Hepatocyte (in vitro differentiated cells): ENCODE measurements around the gene PAN3. TPM values are rescaled to one million over a fixed set of nuclear protein-coding genes. Genes with fewer than 3 reads are reported as not detected.
"Not testable (repeated sequence)": the region's sequence is repeated elsewhere in the genome, so short reads cannot be mapped to it uniquely, and the experiment has no call there.

ENCODE experiments used
- DNase-seq: peaks from one replicate; pipeline ENCODE4 v3.0.0-alpha.2; 2016; ENCODE audit warnings: low spot score
- H2AFZ ChIP-seq: fragments of 200-600 bp; sonication (generic); 2 replicates; pipeline ENCODE4 v1.6.0; 2016; ENCODE audit warnings: antibody characterized with exemption, mild to moderate bottlenecking
- H3K27ac ChIP-seq: fragments of 200-600 bp; sonication (generic); 2 replicates; pipeline ENCODE4 v1.5.1; 2016; ENCODE audit warnings: mild to moderate bottlenecking
- H3K27me3 ChIP-seq: fragments of 200-600 bp; sonication (generic); 2 replicates; pipeline ENCODE4 v1.6.1; 2016
- H3K36me3 ChIP-seq: fragments of 200-600 bp; sonication (generic); replicated peaks from 2 replicates; pipeline ENCODE4 v1.5.1; 2016; ENCODE audit warnings: low read depth; ENCODE audit not compliant: insufficient read depth
- H3K4me1 ChIP-seq: fragments of 200-600 bp; sonication (generic); 2 replicates; pipeline ENCODE4 v1.5.1; 2016; ENCODE audit warnings: mild to moderate bottlenecking, moderate library complexity; ENCODE audit not compliant: insufficient read depth
- H3K4me2 ChIP-seq: fragments of 200-600 bp; sonication (generic); 2 replicates; pipeline ENCODE4 v1.6.0; 2016
- H3K4me3 ChIP-seq: fragments of 200-600 bp; sonication (generic); 2 replicates; pipeline ENCODE4 v1.5.1; 2016; ENCODE audit warnings: mild to moderate bottlenecking
- H3K79me2 ChIP-seq: fragments of 200-600 bp; sonication (generic); 2 replicates; pipeline ENCODE4 v1.6.0; 2017; ENCODE audit warnings: mild to moderate bottlenecking
- H3K9me2 ChIP-seq: fragments of 200-600 bp; sonication (generic); replicated peaks from 2 replicates; pipeline ENCODE4 v1.6.0; 2017; ENCODE audit warnings: mild to moderate bottlenecking; ENCODE audit not compliant: insufficient read depth
- H3K9me3 ChIP-seq: fragments of 200-600 bp; sonication (generic); 2 replicates; pipeline ENCODE4 v1.5.1; 2016; ENCODE audit warnings: low read depth, mild to moderate bottlenecking
- H4K20me1 ChIP-seq: fragments of 200-600 bp; sonication (generic); 2 replicates; pipeline ENCODE4 v1.6.0; 2016; ENCODE audit warnings: mild to moderate bottlenecking; ENCODE audit not compliant: insufficient read depth, poor library complexity, severe bottlenecking
- CTCF ChIP-seq: fragments of 200-600 bp; sonication (generic); IDR thresholded peaks from 2 replicates; pipeline ENCODE4 v1.5.1; 2016; ENCODE audit warnings: antibody characterized with exemption, mild to moderate bottlenecking; ENCODE audit not compliant: poor library complexity
- EZH2 ChIP-seq: fragments of 200-600 bp; sonication (generic); IDR thresholded peaks from 2 replicates; pipeline ENCODE4 v1.6.1; 2016; ENCODE audit warnings: antibody characterized with exemption, mild to moderate bottlenecking, borderline replicate concordance
- EZH2phosphoT487 ChIP-seq: fragments of 200-600 bp; sonication (generic); IDR thresholded peaks from one replicate; pipeline ENCODE4 v1.6.1; 2018; ENCODE audit warnings: antibody characterized with exemption, mild to moderate bottlenecking, low read depth, moderate library complexity; ENCODE audit not compliant: unreplicated experiment, severe bottlenecking
- WGBS: methylation state at CpG from one replicate; pipeline ENCODE4 v1.1.6; 2016; ENCODE audit warnings: low lambda C conversion rate; ENCODE audit errors: missing lambda C conversion rate; 5-methylcytosine and 5-hydroxymethylcytosine counted together
- polyA plus RNA-seq: library from polyadenylated mRNA; unstranded; fragments of >200 nt; fragmentation: Nextera tagmentation; extraction: Ambion mirVana; gene quantifications from 2 replicates; pipeline ENCODE4 v1.2.1, GENCODE V29; 2016
- total RNA-seq: library from RNA; depleted of rRNA; stranded (reverse); fragments of >200 nt; gene quantifications from 2 replicates; pipeline ENCODE4 v1.2.3, GENCODE V29; 2014

Gene PAN3
- total and polyA plus RNA-seq, 2 experiments from 2014 or later: 6.9 to 29.8 TPM

GRCh38 chr13:28138756-28139470 is 568 bp downstream of the PAN3 start:
- Histone ChIP-seq H3K4me3 (peak overlapping the region; percentile 97), H4K20me1 (peaks cover 37% of the 10 kb centered on the region), H3K4me2 (peak overlapping the region; percentile 84), H2AFZ (peak overlapping the region; percentile 66), H3K27me3 (no peaks in the 10 kb centered on the region), H3K4me1 (peaks cover 20% of the 10 kb centered on the region), H3K79me2 (peaks cover 66% of the 10 kb centered on the region), H3K36me3 (no peaks in the 10 kb centered on the region), H3K9me3 (no peaks in the 10 kb centered on the region), H3K27ac (peak overlapping the region; percentile 99), H3K9me2 (no peaks in the 10 kb centered on the region)
- 1% methylated on average over 27 of the region's 60 CpGs for WGBS
- peak; percentile 93 for DNase-seq
- no peak for TF ChIP-seq EZH2phosphoT487
- TF ChIP-seq EZH2: no peak
- TF ChIP-seq CTCF: no peak

GRCh38 chr13:28140433-28141125 is 2.2 kb downstream of the PAN3 start:
- H3K27me3 ChIP-seq: no peaks in the 10 kb centered on the region
- peak overlapping the region; percentile 99 for H3K27ac ChIP-seq
- no peaks in the 10 kb centered on the region for H3K9me2 ChIP-seq
- 39% methylated on average over 10 of the region's 10 CpGs for WGBS
- no peaks in the 10 kb centered on the region for H3K36me3 ChIP-seq
- H4K20me1 ChIP-seq: peaks cover 51% of the 10 kb centered on the region
- no peak for TF ChIP-seq CTCF
- no peak for TF ChIP-seq EZH2phosphoT487
- no peak for TF ChIP-seq EZH2
- peak; percentile 6 for DNase-seq
- H3K79me2 ChIP-seq: peaks cover 82% of the 10 kb centered on the region
- H2AFZ ChIP-seq: peak overlapping the region; percentile 62
- H3K4me2 ChIP-seq: peak overlapping the region; percentile 84
- H3K4me1 ChIP-seq: peaks cover 20% of the 10 kb centered on the region
- H3K4me3 ChIP-seq: peak overlapping the region; percentile 97
- no peaks in the 10 kb centered on the region for H3K9me3 ChIP-seq

GRCh38 chr13:28141542-28141941 is 3.2 kb downstream of the PAN3 start:
- Histone ChIP-seq H3K4me1 (peaks cover 20% of the 10 kb centered on the region), H3K79me2 (peaks cover 87% of the 10 kb centered on the region), H3K4me2 (peak overlapping the region; percentile 84), H3K27ac (peak overlapping the region; percentile 33), H4K20me1 (peaks cover 55% of the 10 kb centered on the region)
- not testable (repeated sequence) for H3K4me3 ChIP-seq, H2AFZ ChIP-seq, H3K9me2 ChIP-seq, H3K36me3 ChIP-seq, H3K27me3 ChIP-seq, H3K9me3 ChIP-seq, DNase-seq
- 50% methylated on average over 10 of the region's 10 CpGs for WGBS

- H2AFZ ChIP-seq: no peak overlapping the region
- TF ChIP-seq EZH2 (no peak), CTCF (no peak), EZH2phosphoT487 (no peak)
- H3K27me3 ChIP-seq: no peaks in the 10 kb centered on the region
- H3K4me2 ChIP-seq: no peak overlapping the region
- no peaks in the 10 kb centered on the region for H3K9me3 ChIP-seq
- H4K20me1 ChIP-seq: peaks cover 84% of the 10 kb centered on the region
- peaks cover 13% of the 10 kb centered on the region for H3K4me1 ChIP-seq
- no peaks in the 10 kb centered on the region for H3K9me2 ChIP-seq
- H3K27ac ChIP-seq: no peak overlapping the region
- H3K36me3 ChIP-seq: no peaks in the 10 kb centered on the region
- no peak overlapping the region for H3K4me3 ChIP-seq
- no peak for DNase-seq
- WGBS: 82% methylated on average over 6 of the region's 6 CpGs
- H3K79me2 ChIP-seq: peaks cover 100% of the 10 kb centered on the region
Observed at GRCh38 chr13:28145049-28145448, 6.7 kb downstream of the PAN3 start.
